ENCODE data around the gene OBP2A. TPM values are rescaled to one million over a fixed set of nuclear protein-coding genes. Genes with fewer than 3 reads are reported as not detected.
"Not testable (repeated sequence)": the region's sequence is repeated elsewhere in the genome, so short reads cannot be mapped to it uniquely, and the experiment has no call there.

The OBP2A gene
- total and polyA plus RNA-seq, 5 experiments from 2014 or later = not detected

DNA sequence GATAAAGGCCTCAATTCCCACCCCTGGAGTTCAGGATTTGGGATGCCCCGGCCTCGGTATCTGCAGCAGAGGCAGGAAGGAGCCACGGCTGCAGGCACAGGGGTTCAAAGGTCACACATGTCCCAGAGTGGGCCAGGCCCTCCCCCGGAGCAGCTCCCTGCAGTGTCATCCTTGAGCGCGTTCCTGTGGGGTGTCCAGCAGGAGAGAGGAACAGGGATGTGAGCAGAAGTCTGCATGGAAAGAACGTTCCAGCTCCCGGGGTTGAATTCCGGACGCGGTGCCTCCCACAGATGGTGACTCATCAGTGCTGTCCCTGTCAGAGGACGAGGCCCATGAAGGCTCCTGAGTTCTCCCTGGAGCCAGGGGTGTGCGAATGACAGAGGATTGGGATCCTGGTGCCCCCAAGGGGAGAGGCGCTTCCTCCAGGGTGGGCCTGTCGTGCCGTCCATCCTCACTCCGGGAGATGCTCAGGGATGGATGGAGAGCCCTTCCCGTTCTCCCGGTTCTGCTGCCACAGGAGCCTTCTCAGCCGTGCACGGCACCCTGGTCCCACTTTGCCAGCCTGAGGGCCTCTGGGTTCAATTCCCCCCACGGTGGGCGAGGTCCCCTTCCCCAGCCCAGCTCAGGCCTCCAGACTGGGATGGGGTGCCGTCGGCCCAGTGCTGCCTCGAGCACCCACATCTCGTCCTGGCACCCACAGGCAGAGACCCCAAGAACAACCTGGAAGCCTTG lies 21.6 kb upstream of the OBP2A start:
- Mint-ChIP-seq H3K27ac (no peak overlapping the region), H3K4me3 (no peak overlapping the region), H3K4me1 (no peaks in the 10 kb centered on the region), H3K36me3 (no peaks in the 10 kb centered on the region), H3K9me3 (no peaks in the 10 kb centered on the region), H3K27me3 (peaks cover 0 to 12% (median 4%) of the 10 kb centered on the region in 5 donors)
- no peak for ATAC-seq
- POLR2A ChIA-PET = no interaction called here
- peak in 1 of 10 donors; percentile 13 for DNase-seq

GRCh38 chr9:135525241-135526088 lies 20.5 kb upstream of the OBP2A start:
- no peak for ATAC-seq
- peaks cover 2 to 12% (median 5%) of the 10 kb centered on the region in 5 donors for H3K27me3 Mint-ChIP-seq
- H3K27ac Mint-ChIP-seq = no peak overlapping the region
- peaks cover 0 to 3% (median 0%) of the 10 kb centered on the region in 3 donors for H3K36me3 Mint-ChIP-seq
- H3K9me3 Mint-ChIP-seq = peaks cover 0 to 1% (median 0%) of the 10 kb centered on the region in 9 donors
- POLR2A ChIA-PET = no interaction called here
- no peaks in the 10 kb centered on the region for H3K4me1 Mint-ChIP-seq
- no peak overlapping the region for H3K4me3 Mint-ChIP-seq
- peak in 1 of 10 donors; percentile 7 for DNase-seq

GRCh38 chr9:135526089-135526729 lies 19.7 kb upstream of the OBP2A start:
- ATAC-seq (no peak), DNase-seq (peak in 1 of 10 donors; percentile 14)
- Mint-ChIP-seq H3K4me1 (no peaks in the 10 kb centered on the region), H3K36me3 (peaks cover 0 to 4% (median 0%) of the 10 kb centered on the region in 3 donors), H3K27me3 (peaks cover 2 to 17% (median 10%) of the 10 kb centered on the region in 5 donors), H3K27ac (no peak overlapping the region), H3K9me3 (peaks cover 0 to 1% (median 0%) of the 10 kb centered on the region in 9 donors), H3K4me3 (no peak overlapping the region)
- POLR2A ChIA-PET = no interaction called here

DNA sequence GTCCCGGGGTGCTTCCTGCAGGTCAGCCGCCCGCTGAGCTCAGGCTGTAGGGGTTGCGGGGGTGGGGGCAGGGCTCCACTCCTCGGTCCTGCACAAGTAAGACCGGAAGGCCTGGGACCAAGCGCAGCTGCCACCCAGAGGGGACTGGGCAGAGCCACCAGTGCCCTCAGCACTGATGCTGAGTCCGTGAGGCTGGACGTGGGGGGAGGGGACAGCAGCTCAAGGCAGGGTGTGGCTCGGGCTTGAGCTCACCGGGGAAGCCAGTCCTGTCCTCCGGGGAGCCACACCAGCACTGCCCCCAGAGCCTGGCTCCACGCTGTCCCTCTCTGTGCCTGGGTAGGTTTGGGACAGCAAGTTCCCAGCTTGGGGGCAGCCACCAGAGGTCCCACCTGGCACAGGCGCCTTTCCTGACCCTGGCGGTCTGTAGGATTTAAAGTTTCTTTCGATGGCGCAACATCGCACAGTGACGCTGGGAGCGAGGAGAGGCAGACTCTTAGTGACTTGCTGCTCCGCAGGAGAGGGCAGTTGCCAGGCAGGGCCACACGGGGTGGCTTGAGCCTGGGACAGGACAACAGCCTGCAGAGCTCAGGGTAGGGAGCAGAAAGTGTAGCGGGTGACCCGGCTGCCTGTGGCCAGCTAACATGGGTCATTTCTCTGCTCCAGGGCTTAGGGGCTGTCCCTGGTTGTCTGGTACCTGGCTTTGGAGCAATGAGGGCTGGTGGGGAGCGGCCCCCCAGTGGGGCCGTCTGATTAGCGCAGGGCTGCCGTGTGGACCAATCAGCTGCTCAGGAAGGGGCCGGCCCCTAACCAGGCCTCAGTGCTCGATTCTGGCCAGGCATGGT lies 19.0 kb upstream of the OBP2A start:
- no peak for ATAC-seq
- Mint-ChIP-seq H3K9me3 (peaks cover 0 to 1% (median 0%) of the 10 kb centered on the region in 9 donors), H3K4me3 (no peak overlapping the region), H3K27me3 (peaks cover 6 to 22% (median 18%) of the 10 kb centered on the region in 5 donors), H3K4me1 (no peaks in the 10 kb centered on the region), H3K36me3 (peaks cover 0 to 4% (median 0%) of the 10 kb centered on the region in 3 donors), H3K27ac (peak overlapping the region in 1 of 10 donors; percentile 34)
- POLR2A ChIA-PET = no interaction called here
- DNase-seq = peak in 1 of 10 donors; percentile 14

DNA sequence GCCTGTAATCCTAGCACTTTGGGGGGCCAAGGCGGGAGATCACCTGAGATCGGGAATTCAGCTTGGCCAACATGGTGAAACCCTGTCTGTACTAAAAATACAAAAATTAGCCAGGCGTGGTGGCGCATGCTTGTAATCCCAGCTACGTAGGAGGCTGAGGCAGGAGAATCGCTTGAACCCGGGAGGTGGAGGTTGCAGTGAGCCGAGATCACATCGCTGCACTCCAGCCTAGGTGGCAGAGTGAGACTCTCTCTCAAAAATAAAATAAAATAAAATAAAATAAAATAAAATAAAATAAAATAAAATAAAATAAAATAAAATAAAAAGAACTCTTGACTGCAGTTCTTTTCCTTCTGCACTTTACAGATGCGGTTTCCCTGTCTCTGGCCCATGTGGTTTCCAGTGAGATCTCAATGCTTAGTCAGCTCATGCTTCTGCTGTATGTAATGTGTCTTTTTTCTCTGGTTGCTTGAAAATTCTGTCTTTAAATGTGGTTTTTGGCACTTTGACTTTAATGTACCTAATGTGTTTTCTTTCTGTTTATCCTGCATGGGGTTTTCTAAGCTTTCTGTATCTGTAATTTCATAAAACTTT lies 17.0 kb upstream of the OBP2A start:
- H3K27ac Mint-ChIP-seq, POLR2A ChIA-PET, H3K4me1 Mint-ChIP-seq, H3K9me3 Mint-ChIP-seq, DNase-seq, ATAC-seq, H3K36me3 Mint-ChIP-seq, H3K4me3 Mint-ChIP-seq: not testable (repeated sequence)
- H3K27me3 Mint-ChIP-seq = peaks cover 6 to 27% (median 21%) of the 10 kb centered on the region in 5 donors

GRCh38 chr9:135530146-135530545 lies 15.8 kb upstream of the OBP2A start:
- POLR2A ChIA-PET = no interaction called here
- DNase-seq = no peak
- Mint-ChIP-seq H3K4me3 (no peak overlapping the region), H3K9me3 (peaks cover 0 to 1% (median 0%) of the 10 kb centered on the region in 9 donors), H3K36me3 (peaks cover 0 to 4% (median 0%) of the 10 kb centered on the region in 3 donors), H3K27ac (peak overlapping the region in 2 of 10 donors; percentile 23 to 41), H3K27me3 (peaks cover 6 to 38% (median 29%) of the 10 kb centered on the region in 5 donors), H3K4me1 (no peaks in the 10 kb centered on the region)
- no peak for ATAC-seq

- DNase-seq (peak in 1 of 10 donors; percentile 8), ATAC-seq (no peak)
- Mint-ChIP-seq H3K27me3 (peaks cover 6 to 38% (median 29%) of the 10 kb centered on the region in 5 donors), H3K4me3 (no peak overlapping the region), H3K36me3 (peaks cover 0 to 4% (median 0%) of the 10 kb centered on the region in 3 donors), H3K9me3 (peaks cover 0 to 1% (median 0%) of the 10 kb centered on the region in 9 donors), H3K4me1 (no peaks in the 10 kb centered on the region), H3K27ac (no peak overlapping the region)
- POLR2A ChIA-PET = no interaction called here
Observed at GRCh38 chr9:135531096-135531495, 14.8 kb upstream of the OBP2A start.

GRCh38 chr9:135533113-135533512 lies 12.8 kb upstream of the OBP2A start:
- Mint-ChIP-seq H3K4me1 (no peaks in the 10 kb centered on the region), H3K27me3 (peaks cover 8 to 44% (median 32%) of the 10 kb centered on the region in 5 donors), H3K9me3 (peaks cover 0 to 1% (median 0%) of the 10 kb centered on the region in 9 donors), H3K4me3 (no peak overlapping the region), H3K27ac (no peak overlapping the region), H3K36me3 (peaks cover 0 to 4% (median 0%) of the 10 kb centered on the region in 3 donors)
- DNase-seq = peak in 1 of 10 donors; percentile 5
- ATAC-seq = no peak
- POLR2A ChIA-PET = no interaction called here

- peak in 1 of 10 donors; percentile 7 for DNase-seq
- Mint-ChIP-seq H3K27me3 (peaks cover 9 to 44% (median 37%) of the 10 kb centered on the region in 5 donors), H3K9me3 (peaks cover 0 to 1% (median 0%) of the 10 kb centered on the region in 9 donors), H3K27ac (no peak overlapping the region), H3K4me1 (no peaks in the 10 kb centered on the region), H3K4me3 (no peak overlapping the region), H3K36me3 (peaks cover 0 to 4% (median 0%) of the 10 kb centered on the region in 3 donors)
- no peak for ATAC-seq
- POLR2A ChIA-PET = no interaction called here
Observed at GRCh38 chr9:135533674-135534073, 12.3 kb upstream of the OBP2A start.

GRCh38 chr9:135534192-135534711 lies 11.7 kb upstream of the OBP2A start:
- DNase-seq, H3K4me1 Mint-ChIP-seq, H3K4me3 Mint-ChIP-seq, H3K27ac Mint-ChIP-seq, H3K36me3 Mint-ChIP-seq, H3K9me3 Mint-ChIP-seq, ATAC-seq, POLR2A ChIA-PET: not testable (repeated sequence)
- H3K27me3 Mint-ChIP-seq = peaks cover 9 to 48% (median 39%) of the 10 kb centered on the region in 5 donors

DNA sequence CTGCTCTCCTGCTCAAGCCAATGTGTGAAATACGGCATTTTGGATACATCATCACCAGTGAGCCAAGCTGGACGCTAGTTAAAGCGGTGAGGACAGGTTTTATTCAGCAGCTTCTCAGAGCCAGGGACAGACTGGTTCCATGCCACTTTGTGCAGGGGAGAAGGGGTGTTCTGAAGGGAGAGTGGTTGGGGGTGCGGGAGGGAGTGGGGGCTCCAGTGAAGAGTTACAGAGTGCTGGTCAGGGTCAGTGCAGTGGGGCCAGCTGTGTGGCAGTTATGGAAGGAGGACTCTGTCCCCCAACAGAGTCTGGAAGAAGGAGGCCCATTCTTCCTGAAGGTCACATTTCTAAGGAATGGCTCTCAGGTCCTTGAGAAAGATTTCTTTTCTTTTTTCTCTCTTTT lies 11.1 kb upstream of the OBP2A start:
- H3K4me3 Mint-ChIP-seq, H3K27ac Mint-ChIP-seq, ATAC-seq, DNase-seq, H3K9me3 Mint-ChIP-seq, H3K36me3 Mint-ChIP-seq, POLR2A ChIA-PET, H3K4me1 Mint-ChIP-seq: not testable (repeated sequence)
- H3K27me3 Mint-ChIP-seq = peaks cover 9 to 51% (median 43%) of the 10 kb centered on the region in 5 donors

Data from naive thymus-derived CD8-positive, alpha-beta T cell (primary cell).